ENCODE measurements around the gene TBR1. TPM values are rescaled to one million over a fixed set of nuclear protein-coding genes. Genes with fewer than 3 reads are reported as not detected.

TBR1 gene
- total and polyA plus RNA-seq, 8 donors, result not detected

GRCh38 chr2:161415034-161415986, 787 bp upstream of the TBR1 start:
- Histone ChIP-seq H3K9me3 (no peaks in the 10 kb centered on the region), H3K36me3 (peaks cover 0 to 6% (median 3%) of the 10 kb centered on the region in 4 donors), H3K27ac (no peak overlapping the region), H3K27me3 (peaks cover 40 to 66% (median 57%) of the 10 kb centered on the region in 3 donors), H3K4me1 (peaks cover 35 to 55% (median 48%) of the 10 kb centered on the region in 4 donors), H3K4me3 (peak overlapping the region; percentile 42 to 61 (median 47))
- DNase-seq, result peak in 1 of 2 donors; percentile 24
- TF ChIP-seq EP300 (IDR thresholded peaks at IDR 0.05) (no peak), POLR2AphosphoS5 (IDR thresholded peaks at IDR 0.05) (no peak), POLR2A (IDR thresholded peaks at IDR 0.05) (no peak)
- TF ChIP-seq, protein P1, sequence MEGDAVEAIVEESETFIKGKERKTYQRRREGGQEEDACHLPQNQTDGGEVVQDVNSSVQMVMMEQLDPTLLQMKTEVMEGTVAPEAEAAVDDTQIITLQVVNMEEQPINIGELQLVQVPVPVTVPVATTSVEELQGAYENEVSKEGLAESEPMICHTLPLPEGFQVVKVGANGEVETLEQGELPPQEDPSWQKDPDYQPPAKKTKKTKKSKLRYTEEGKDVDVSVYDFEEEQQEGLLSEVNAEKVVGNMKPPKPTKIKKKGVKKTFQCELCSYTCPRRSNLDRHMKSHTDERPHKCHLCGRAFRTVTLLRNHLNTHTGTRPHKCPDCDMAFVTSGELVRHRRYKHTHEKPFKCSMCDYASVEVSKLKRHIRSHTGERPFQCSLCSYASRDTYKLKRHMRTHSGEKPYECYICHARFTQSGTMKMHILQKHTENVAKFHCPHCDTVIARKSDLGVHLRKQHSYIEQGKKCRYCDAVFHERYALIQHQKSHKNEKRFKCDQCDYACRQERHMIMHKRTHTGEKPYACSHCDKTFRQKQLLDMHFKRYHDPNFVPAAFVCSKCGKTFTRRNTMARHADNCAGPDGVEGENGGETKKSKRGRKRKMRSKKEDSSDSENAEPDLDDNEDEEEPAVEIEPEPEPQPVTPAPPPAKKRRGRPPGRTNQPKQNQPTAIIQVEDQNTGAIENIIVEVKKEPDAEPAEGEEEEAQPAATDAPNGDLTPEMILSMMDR (IDR thresholded peaks at IDR 0.05), result no peak
- intact Hi-C loops (cut with DNase I; ENCODE audit: low total_unique reads), result no loop called here
- 6 to 12% (median 8%) methylated on average over 29 of the region's 29 CpGs for WGBS, 5 donors

DNA sequence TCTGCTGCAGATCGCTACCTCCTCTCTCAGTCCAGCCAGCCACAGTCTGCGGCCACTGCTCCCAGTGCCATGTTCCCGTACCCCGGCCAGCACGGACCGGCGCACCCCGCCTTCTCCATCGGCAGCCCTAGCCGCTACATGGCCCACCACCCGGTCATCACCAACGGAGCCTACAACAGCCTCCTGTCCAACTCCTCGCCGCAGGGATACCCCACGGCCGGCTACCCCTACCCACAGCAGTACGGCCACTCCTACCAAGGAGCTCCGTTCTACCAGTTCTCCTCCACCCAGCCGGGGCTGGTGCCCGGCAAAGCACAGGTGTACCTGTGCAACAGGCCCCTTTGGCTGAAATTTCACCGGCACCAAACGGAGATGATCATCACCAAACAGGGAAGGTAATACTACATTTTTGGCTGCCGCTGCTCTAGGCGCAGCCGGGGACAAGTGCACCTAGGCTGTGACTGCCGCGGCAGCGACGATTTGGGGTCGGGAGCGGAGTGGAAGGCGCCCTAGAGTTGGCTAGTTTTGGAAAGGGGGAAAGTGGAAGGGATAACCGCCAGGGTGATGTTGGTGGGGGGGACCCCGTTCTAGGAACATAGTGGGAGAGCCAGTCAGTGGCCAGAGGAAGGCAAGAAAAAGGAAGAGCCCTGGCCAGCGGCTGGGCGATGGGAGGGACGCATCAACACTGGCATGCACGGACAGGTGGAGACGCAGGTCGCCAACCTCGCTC, 776 bp downstream of the TBR1 start:
- no peak for TF ChIP-seq EP300 (IDR thresholded peaks at IDR 0.05)
- TF ChIP-seq POLR2A (IDR thresholded peaks at IDR 0.05), result no peak
- no peak for TF ChIP-seq POLR2AphosphoS5 (IDR thresholded peaks at IDR 0.05)
- TF ChIP-seq, protein P1 (IDR thresholded peaks at IDR 0.05), result no peak
- WGBS, 5 donors, result 8 to 10% (median 9%) methylated on average over 37 to 41 of the region's 41 CpGs
- intact Hi-C loops (cut with DNase I; ENCODE audit: low total_unique reads), result no loop called here
- Histone ChIP-seq H3K4me3 (peak overlapping the region in 1 of 4 donors; percentile 4), H3K4me1 (peaks cover 35 to 55% (median 48%) of the 10 kb centered on the region in 4 donors), H3K27me3 (peaks cover 45 to 82% (median 73%) of the 10 kb centered on the region in 3 donors), H3K36me3 (no peaks in the 10 kb centered on the region), H3K9me3 (no peaks in the 10 kb centered on the region), H3K27ac (no peak overlapping the region)
- DNase-seq, result peak in 1 of 2 donors; percentile 16

DNA sequence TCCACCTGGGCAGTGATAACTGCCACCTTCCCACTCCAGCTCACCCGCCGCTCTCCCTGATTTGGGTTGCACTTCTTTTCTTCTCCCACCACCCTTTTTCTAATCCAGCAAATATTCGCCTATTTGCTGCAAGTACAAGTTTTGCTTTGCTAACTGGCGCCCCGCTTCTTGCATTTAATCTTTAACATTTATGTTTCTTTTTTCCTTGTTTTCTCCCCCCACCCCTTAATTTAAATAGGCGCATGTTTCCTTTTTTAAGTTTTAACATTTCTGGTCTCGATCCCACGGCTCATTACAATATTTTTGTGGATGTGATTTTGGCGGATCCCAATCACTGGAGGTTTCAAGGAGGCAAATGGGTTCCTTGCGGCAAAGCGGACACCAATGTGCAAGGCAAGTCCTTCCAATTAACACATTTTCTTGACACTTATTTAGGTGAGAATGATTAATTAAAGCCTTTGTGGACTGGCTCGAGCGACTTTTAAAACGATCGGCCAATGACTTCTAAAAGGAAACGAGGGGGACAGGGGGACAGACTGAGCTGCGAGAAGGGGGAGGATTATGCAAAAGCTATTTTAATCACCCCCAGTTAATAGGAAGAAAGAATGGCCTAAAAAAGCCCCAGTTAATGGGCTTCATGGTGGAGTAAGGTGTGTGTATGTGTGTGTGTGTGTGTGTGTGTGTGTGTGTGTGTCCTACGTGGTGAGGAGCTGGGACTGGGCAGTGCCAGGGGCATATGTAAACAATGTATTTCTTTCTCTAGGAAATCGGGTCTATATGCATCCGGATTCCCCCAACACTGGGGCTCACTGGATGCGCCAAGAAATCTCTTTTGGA, 1.6 kb downstream of the TBR1 start:
- TF ChIP-seq EP300 (IDR thresholded peaks at IDR 0.05) (no peak), POLR2A (IDR thresholded peaks at IDR 0.05) (no peak), POLR2AphosphoS5 (IDR thresholded peaks at IDR 0.05) (no peak)
- TF ChIP-seq, protein P1 (IDR thresholded peaks at IDR 0.05), result no peak
- Histone ChIP-seq H3K27ac (no peak overlapping the region), H3K27me3 (peaks cover 45 to 90% (median 81%) of the 10 kb centered on the region in 3 donors), H3K9me3 (no peaks in the 10 kb centered on the region), H3K4me1 (peaks cover 35 to 55% (median 48%) of the 10 kb centered on the region in 4 donors), H3K36me3 (no peaks in the 10 kb centered on the region), H3K4me3 (no peak overlapping the region)
- intact Hi-C loops (cut with DNase I; ENCODE audit: low total_unique reads), result no loop called here
- WGBS, 5 donors, result 13 to 19% (median 15%) methylated on average over 21 of the region's 21 CpGs
- no peak for DNase-seq
